Thyroid gland (tissue), 4 donors: ENCODE data around the gene MAPK11.

Experiments used
- CTCF ChIP-seq, 6 experiments: fragments of 200-600 bp in 3 of 6; fragments of 450-650 bp in 3 of 6; sonication (generic) in 3 of 6; IDR thresholded peaks; one replicate each; pipeline ENCODE4 v1.5.1; 2016 to 2019; ENCODE audit warnings: antibody characterized with exemption in 6 of 6, mild to moderate bottlenecking in 2 of 6, inconsistent platforms in 1 of 6, moderate library complexity in 1 of 6
- POLR2A ChIP-seq, 2 donors: fragments of 450-650 bp; IDR thresholded peaks; one replicate each; pipeline ENCODE4 v1.6.1; 2017; ENCODE audit warnings: antibody characterized with exemption in 2 of 2, mild to moderate bottlenecking in 2 of 2, moderate library complexity in 1 of 2

GRCh38 chr22:50269970-50270665, at the start of gene MAPK11:
- no peak for TF ChIP-seq POLR2A (IDR thresholded peaks at IDR 0.05)
- TF ChIP-seq CTCF (IDR thresholded peaks at IDR 0.05), result no peak
